Neural cell (in vitro differentiated cells): ENCODE results near the gene TSPAN4. TPM values are rescaled to one million over a fixed set of nuclear protein-coding genes. Genes with fewer than 3 reads are reported as not detected.

Experiments used
- H2AFZ ChIP-seq: fragments of 200-600, 300-800 bp; sonication (generic), shearing (Covaris generic); 2 replicates; pipeline ENCODE4 v1.6.0; 2014; ENCODE audit warnings: low read depth, mild to moderate bottlenecking, antibody characterized with exemption, low read length, moderate library complexity
- H3F3A ChIP-seq: fragments of 200-600 bp; shearing (Covaris generic); 2 replicates; pipeline ENCODE4 v1.6.1; 2016; ENCODE audit warnings: mild to moderate bottlenecking, moderate library complexity, mixed read lengths, antibody characterized with exemption, low read length; ENCODE audit not compliant: insufficient read depth, poor library complexity, severe bottlenecking
- H3K27ac ChIP-seq: fragments of 200-600, 300-800 bp; sonication (generic), shearing (Covaris generic); 2 replicates; pipeline ENCODE4 v1.5.1; 2014; ENCODE audit warnings: mild to moderate bottlenecking, low read length, moderate library complexity
- H3K27me3 ChIP-seq: fragments of 300-800, 200-600 bp; sonication (generic), shearing (Covaris generic); 2 replicates; pipeline ENCODE4 v1.6.0; 2014; ENCODE audit warnings: mild to moderate bottlenecking, low read depth, low read length, moderate library complexity; ENCODE audit not compliant: insufficient read depth
- H3K36me3 ChIP-seq: fragments of 300-800, 200-600 bp; sonication (generic), shearing (Covaris generic); 2 replicates; pipeline ENCODE4 v1.5.1; 2014; ENCODE audit warnings: mild to moderate bottlenecking, antibody characterized with exemption, low read length, moderate library complexity; ENCODE audit not compliant: insufficient read depth
- H3K4me2 ChIP-seq: fragments of 300-800, 200-600 bp; sonication (generic), shearing (Covaris generic); 2 replicates; pipeline ENCODE4 v1.6.0; 2014; ENCODE audit warnings: mild to moderate bottlenecking, low read length
- H3K4me3 ChIP-seq: fragments of 300-800, 200-600 bp; sonication (generic), shearing (Covaris generic); 2 replicates; pipeline ENCODE4 v1.5.1; 2014; ENCODE audit warnings: mild to moderate bottlenecking, low read length, moderate library complexity
- H3K79me2 ChIP-seq: fragments of 200-600 bp; shearing (Covaris generic); replicated peaks from 2 replicates; pipeline ENCODE4 v1.6.0; 2014; ENCODE audit warnings: mild to moderate bottlenecking, low read length, moderate library complexity; ENCODE audit not compliant: insufficient read depth
- H3K9ac ChIP-seq: fragments of 300-800, 200-600 bp; sonication (generic), shearing (Covaris generic); 2 replicates; pipeline ENCODE4 v1.6.1; 2016; ENCODE audit warnings: mild to moderate bottlenecking, low read length, mixed read lengths
- H3K9me2 ChIP-seq: fragments of 200-600 bp; shearing (Covaris generic); 2 replicates; pipeline ENCODE4 v1.6.1; 2016; ENCODE audit warnings: mild to moderate bottlenecking, low read length, mixed read lengths; ENCODE audit not compliant: insufficient read depth
- H3K9me3 ChIP-seq: fragments of 200-600, 300-800 bp; sonication (generic), shearing (Covaris generic); 2 replicates; pipeline ENCODE4 v1.6.1; 2016; ENCODE audit warnings: mild to moderate bottlenecking, mixed run types, low read length, moderate library complexity, mixed read lengths
- H4K20me1 ChIP-seq: fragments of 200-600 bp; shearing (Covaris generic); 2 replicates; pipeline ENCODE4 v1.6.1; 2016; ENCODE audit warnings: mild to moderate bottlenecking, mixed run types; ENCODE audit not compliant: insufficient read depth
- EP300 ChIP-seq: fragments of 450-650 bp; conservative IDR thresholded peaks from 2 replicates; pipeline ENCODE4 v1.6.1; 2014; ENCODE audit warnings: antibody characterized with exemption, mild to moderate bottlenecking, moderate library complexity; ENCODE audit not compliant: poor library complexity, severe bottlenecking
- EZH2 ChIP-seq: fragments of 200-600, 300-800 bp; shearing (Covaris generic), sonication (generic); IDR thresholded peaks from 2 replicates; pipeline ENCODE4 v1.6.1; 2014; ENCODE audit warnings: antibody characterized with exemption, low read length, borderline replicate concordance, mild to moderate bottlenecking; ENCODE audit not compliant: insufficient read depth, poor library complexity, severe bottlenecking
- MXI1 ChIP-seq: fragments of 450-650 bp; conservative IDR thresholded peaks from 2 replicates; pipeline ENCODE4 v1.6.1; 2014; ENCODE audit warnings: antibody characterized with exemption, mild to moderate bottlenecking; ENCODE audit not compliant: poor library complexity, severe bottlenecking
- RAD21 ChIP-seq: fragments of 450-650 bp; conservative IDR thresholded peaks from 2 replicates; pipeline ENCODE4 v1.6.1; 2014; ENCODE audit warnings: antibody characterized with exemption, mild to moderate bottlenecking, moderate library complexity
- REST ChIP-seq: IDR thresholded peaks from 2 replicates; pipeline ENCODE4 v1.6.1; 2012; ENCODE audit warnings: borderline replicate concordance
- SMC3 ChIP-seq: fragments of 450-650 bp; conservative IDR thresholded peaks from 2 replicates; pipeline ENCODE4 v1.6.1; 2014; ENCODE audit warnings: antibody characterized with exemption, mild to moderate bottlenecking, moderate library complexity; ENCODE audit not compliant: poor library complexity
- TAF1 ChIP-seq: IDR thresholded peaks from 2 replicates; pipeline ENCODE4 v1.6.1; 2012; ENCODE audit warnings: low read depth
- polyA plus RNA-seq: library from polyadenylated mRNA; depleted of rRNA; stranded (reverse); fragments of >200 nt; gene quantifications from 2 replicates; pipeline ENCODE4 v1.2.3, GENCODE V29; 2014
- TF ChIP-seq, protein P1 (sequence below): fragments of 450-650 bp; IDR thresholded peaks from 2 replicates; pipeline ENCODE4 v1.5.1; 2014; ENCODE audit warnings: antibody characterized with exemption, mild to moderate bottlenecking, moderate library complexity; ENCODE audit not compliant: poor library complexity, severe bottlenecking

The TSPAN4 gene
- polyA plus RNA-seq, 1 donor from 2014 or later: 68.1 TPM

DNA sequence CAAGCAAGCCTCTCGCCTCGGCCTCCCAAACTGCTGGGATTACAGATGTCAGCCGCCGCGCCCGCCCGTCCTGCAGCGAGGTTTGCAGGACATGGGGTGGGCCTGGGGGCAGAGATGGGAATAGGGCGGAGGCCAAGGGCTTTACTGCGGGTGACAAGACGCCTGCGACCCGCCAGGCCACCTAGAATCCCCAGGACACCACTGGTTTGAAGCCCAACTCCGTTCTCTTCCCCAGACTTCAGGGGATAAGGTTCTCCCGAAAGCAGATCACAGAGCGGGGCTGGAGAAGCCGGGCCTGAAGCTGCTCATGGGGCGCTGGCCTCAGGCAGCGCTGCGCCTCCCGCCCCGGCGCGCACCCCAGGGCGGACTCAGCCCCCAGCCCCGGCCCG, 677 bp upstream of the TSPAN4 start:
- Histone ChIP-seq H3K27ac (peak overlapping the region; percentile 59), H3K4me2 (no peak overlapping the region), H4K20me1 (no peaks in the 10 kb centered on the region), H3F3A (no peaks in the 10 kb centered on the region), H3K9me2 (no peaks in the 10 kb centered on the region), H3K27me3 (peaks cover 4% of the 10 kb centered on the region), H2AFZ (no peak overlapping the region), H3K9ac (peak overlapping the region; percentile 83), H3K79me2 (peaks cover 12% of the 10 kb centered on the region), H3K36me3 (no peaks in the 10 kb centered on the region), H3K9me3 (no peaks in the 10 kb centered on the region), H3K4me3 (peak overlapping the region; percentile 88)
- no peak for TF ChIP-seq MXI1
- TF ChIP-seq TAF1: no peak
- no peak for TF ChIP-seq SMC3
- TF ChIP-seq, protein P1, sequence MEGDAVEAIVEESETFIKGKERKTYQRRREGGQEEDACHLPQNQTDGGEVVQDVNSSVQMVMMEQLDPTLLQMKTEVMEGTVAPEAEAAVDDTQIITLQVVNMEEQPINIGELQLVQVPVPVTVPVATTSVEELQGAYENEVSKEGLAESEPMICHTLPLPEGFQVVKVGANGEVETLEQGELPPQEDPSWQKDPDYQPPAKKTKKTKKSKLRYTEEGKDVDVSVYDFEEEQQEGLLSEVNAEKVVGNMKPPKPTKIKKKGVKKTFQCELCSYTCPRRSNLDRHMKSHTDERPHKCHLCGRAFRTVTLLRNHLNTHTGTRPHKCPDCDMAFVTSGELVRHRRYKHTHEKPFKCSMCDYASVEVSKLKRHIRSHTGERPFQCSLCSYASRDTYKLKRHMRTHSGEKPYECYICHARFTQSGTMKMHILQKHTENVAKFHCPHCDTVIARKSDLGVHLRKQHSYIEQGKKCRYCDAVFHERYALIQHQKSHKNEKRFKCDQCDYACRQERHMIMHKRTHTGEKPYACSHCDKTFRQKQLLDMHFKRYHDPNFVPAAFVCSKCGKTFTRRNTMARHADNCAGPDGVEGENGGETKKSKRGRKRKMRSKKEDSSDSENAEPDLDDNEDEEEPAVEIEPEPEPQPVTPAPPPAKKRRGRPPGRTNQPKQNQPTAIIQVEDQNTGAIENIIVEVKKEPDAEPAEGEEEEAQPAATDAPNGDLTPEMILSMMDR: no peak
- TF ChIP-seq RAD21: no peak
- no peak for TF ChIP-seq EZH2
- no peak for TF ChIP-seq REST
- TF ChIP-seq EP300: no peak

- H2AFZ ChIP-seq: no peak overlapping the region
- H4K20me1 ChIP-seq: no peaks in the 10 kb centered on the region
- peaks cover 12% of the 10 kb centered on the region for H3K79me2 ChIP-seq
These were observed 558 bp downstream of the TSPAN4 start for GRCh38 chr11:843086-843734.

More at GRCh38 chr11:843086-843734, 558 bp downstream of the TSPAN4 start:
- peak overlapping the region; percentile 83 for H3K9ac ChIP-seq
- H3F3A ChIP-seq: no peaks in the 10 kb centered on the region
- H3K9me3 ChIP-seq: no peaks in the 10 kb centered on the region
- H3K27me3 ChIP-seq: peaks cover 4% of the 10 kb centered on the region
- no peaks in the 10 kb centered on the region for H3K36me3 ChIP-seq
- no peak overlapping the region for H3K4me2 ChIP-seq
- peak overlapping the region; percentile 88 for H3K4me3 ChIP-seq
- no peaks in the 10 kb centered on the region for H3K9me2 ChIP-seq
- no peak overlapping the region for H3K27ac ChIP-seq
- TF ChIP-seq MXI1: no peak
- no peak for TF ChIP-seq RAD21
